HG03558 (cell line): ENCODE data around the gene PRRC2B.
"Not testable (repeated sequence)": the region's sequence is repeated elsewhere in the genome, so short reads cannot be mapped to it uniquely, and the experiment has no call there.

ENCODE experiments used
- ATAC-seq: cut with Tn5 transposase; IDR thresholded peaks from one replicate; pipeline ENCODE4 v1.9.1; 2021; ENCODE audit warnings: moderate number of reproducible peaks; ENCODE audit not compliant: unreplicated experiment; ENCODE audit errors: extremely low read depth

The PRRC2B gene

DNA sequence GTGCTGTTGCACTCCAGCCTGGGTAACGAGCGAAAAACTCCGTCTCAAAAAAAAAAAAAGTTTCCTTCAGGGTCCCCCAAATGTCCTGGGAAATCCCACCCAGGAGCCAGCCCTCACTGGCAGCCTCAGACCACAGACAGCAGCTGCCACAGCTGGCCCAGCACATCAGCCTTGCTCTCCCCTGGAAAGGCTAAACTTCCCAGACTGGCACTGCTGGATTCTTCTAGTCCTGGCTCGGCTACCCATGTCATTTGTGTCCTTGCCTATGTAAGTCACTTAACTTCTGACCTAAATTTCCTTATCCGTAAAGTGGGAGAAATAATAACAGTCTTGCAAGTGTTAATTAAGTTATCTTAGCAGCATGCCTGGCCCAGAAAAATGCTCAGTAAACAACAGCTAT, 8.6 kb upstream of the PRRC2B start:
- no peak for ATAC-seq

GRCh38 chr9:131386281-131386680, 7.6 kb upstream of the PRRC2B start:
- ATAC-seq = no peak

GRCh38 chr9:131387394-131387793, 6.5 kb upstream of the PRRC2B start:
- no peak for ATAC-seq

GRCh38 chr9:131391020-131391419, 2.9 kb upstream of the PRRC2B start:
- no peak for ATAC-seq

DNA sequence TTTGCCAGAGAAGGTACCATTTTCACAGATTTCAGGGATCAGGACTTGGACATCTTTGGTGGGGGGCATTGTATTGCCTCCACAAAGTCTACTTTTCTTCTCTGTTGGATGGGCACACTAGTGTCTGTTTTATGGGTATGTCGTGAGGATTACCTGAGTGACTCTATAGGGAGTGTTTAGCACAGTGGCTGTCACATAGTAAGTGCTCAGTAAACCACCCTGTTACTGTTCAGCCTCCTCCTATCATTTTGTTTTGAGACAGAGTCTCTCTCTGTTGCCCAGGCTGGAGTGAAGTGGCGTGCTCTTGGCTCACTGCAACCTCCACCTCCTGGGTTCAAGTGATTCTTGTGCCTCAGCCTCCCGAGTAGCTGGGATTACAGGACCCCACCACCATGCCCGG, 2.4 kb upstream of the PRRC2B start:
- ATAC-seq = no peak

GRCh38 chr9:131394464-131395156, 724 bp downstream of the PRRC2B start:
- no peak for ATAC-seq

GRCh38 chr9:131395157-131396098, 1.5 kb downstream of the PRRC2B start:
- no peak for ATAC-seq

DNA sequence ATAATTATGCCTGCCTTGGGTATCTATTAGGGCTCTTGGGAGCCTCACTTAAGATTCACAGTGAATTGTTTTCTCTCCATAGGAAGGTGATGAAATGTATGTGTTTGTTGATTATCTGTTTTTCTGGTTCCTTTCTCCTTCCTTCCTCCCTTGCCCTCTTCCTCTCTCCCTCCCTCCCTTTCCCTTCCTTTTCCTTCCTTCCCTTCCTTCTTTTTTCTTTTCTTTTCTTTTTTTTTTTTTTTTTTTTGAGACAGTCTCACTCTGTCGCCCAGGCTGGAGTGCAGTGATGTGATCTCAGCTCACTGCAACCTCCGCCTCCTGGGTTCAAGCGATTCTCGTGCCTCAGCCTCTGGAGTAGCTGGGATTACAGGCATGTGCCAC, 2.2 kb downstream of the PRRC2B start:
- ATAC-seq = not testable (repeated sequence)

DNA sequence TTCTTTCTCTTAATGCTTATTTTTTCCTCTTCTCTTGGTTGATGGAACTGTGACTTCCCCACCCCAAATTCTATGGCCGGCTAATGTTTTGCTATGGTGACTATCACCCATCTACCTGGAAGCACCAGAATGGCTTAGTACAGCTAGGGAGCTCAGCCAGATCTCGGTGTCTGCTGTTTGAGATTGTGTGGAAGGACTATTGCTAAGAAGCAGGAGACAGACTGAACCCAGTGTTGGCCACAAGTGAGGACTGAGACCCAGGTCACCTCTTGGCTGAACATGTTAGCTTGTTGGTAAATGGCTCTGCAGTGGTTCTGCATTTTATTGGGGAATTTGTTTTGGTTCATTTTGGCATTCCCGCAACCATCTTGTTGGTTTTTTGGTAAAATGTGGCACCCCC, 2.7 kb downstream of the PRRC2B start:
- ATAC-seq = no peak

GRCh38 chr9:131397100-131397790, 3.4 kb downstream of the PRRC2B start:
- ATAC-seq = no peak

- no peak for ATAC-seq
These were observed 4.3 kb downstream of the PRRC2B start for GRCh38 chr9:131398204-131398603.

- no peak for ATAC-seq
These were observed 6.1 kb downstream of the PRRC2B start for GRCh38 chr9:131399972-131400371.

- ATAC-seq = no peak
These were observed 6.7 kb downstream of the PRRC2B start for GRCh38 chr9:131400627-131401026.

- ATAC-seq = no peak
These were observed 8.2 kb downstream of the PRRC2B start for GRCh38 chr9:131402073-131402472.

DNA sequence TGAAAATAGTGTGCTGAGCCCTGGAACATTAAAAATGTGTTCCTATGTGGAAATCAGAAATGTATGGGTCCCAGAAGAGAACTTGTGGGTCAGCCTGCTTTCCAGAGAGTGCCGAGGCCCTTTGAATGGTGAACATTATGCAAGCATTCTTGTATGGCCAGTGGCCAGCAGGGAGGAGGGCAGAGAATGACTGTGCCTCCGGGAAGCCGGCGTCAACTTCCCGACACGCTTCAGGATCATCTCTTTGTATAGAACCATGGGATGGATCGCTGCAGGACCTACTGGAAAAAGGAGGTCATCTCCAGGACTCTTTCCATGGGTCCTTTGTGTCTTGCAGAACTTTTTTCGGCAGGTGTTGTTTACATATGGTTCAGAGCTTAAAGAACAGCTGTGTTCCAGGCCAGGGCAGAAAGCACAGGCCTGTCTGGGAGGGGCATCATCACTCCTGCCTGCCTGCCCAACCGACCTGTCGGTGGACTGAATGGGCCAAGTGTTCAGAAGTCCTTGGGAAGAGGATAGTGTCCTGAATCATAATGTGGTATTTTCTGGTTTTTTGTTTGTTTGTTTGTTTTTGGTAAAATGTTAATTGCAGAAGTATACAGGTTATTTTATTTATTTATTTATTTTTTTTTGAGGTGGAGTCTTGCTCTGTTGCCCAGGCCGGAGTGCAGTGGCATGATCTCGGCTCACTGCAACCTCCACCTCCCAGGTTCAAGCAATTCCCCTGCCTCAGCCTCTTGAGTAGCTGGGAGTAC, 9.0 kb downstream of the PRRC2B start:
- no peak for ATAC-seq

GRCh38 chr9:131403493-131403773, 9.5 kb downstream of the PRRC2B start:
- ATAC-seq = no peak

GRCh38 chr9:131404581-131404980, 10.7 kb downstream of the PRRC2B start:
- no peak for ATAC-seq

DNA sequence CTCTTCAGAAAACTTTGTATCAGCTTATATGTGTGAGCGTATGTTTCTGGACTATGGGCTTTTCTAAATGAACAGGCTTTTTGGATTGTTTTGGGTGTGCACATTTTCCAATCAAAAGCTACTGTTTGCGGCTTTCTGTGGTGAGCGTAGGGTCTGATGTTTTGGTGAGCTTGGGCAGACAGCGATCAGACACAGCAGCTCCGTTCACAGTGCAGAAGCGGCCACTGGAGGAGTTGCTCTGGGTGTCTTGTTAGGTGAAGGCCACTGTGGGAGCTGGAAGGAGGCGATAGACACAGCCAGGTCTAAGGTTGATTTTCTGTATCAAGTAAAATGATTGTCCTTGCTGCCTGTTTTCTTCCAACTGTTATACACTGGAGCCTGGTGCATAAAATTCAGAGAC, 11.1 kb downstream of the PRRC2B start:
- no peak for ATAC-seq

DNA sequence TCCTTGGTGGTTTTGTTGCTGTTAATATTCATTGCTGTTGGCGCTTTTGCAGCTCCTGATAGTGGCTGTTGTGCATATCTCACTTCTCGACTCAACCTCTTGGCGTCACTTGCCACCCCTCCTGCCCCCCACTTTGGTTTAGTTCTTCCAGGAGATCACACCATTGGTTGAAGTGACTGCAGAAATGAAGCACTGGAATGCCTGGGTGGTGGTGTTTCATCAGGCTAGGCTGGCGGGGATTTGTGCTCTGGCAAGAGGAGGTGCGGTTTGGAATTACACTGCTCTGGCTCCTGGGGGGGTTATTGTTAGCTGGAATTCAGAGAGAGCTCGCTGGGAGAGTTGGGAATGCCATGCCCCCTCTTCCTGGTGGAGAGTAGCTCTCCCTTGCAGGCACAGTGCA, 11.5 kb downstream of the PRRC2B start:
- ATAC-seq = no peak

- no peak for ATAC-seq
These were observed 12.1 kb downstream of the PRRC2B start for GRCh38 chr9:131405858-131406537.
